HG03108 (cell line): Measurements from ENCODE around the gene BCAT1.
"Not testable (repeated sequence)": the region's sequence is repeated elsewhere in the genome, so short reads cannot be mapped to it uniquely, and the experiment has no call there.

Experiments used
- ATAC-seq: cut with Tn5 transposase; IDR thresholded peaks from one replicate; pipeline ENCODE4 v1.9.1; 2021; ENCODE audit warnings: moderate library complexity; ENCODE audit not compliant: unreplicated experiment

Gene BCAT1

DNA sequence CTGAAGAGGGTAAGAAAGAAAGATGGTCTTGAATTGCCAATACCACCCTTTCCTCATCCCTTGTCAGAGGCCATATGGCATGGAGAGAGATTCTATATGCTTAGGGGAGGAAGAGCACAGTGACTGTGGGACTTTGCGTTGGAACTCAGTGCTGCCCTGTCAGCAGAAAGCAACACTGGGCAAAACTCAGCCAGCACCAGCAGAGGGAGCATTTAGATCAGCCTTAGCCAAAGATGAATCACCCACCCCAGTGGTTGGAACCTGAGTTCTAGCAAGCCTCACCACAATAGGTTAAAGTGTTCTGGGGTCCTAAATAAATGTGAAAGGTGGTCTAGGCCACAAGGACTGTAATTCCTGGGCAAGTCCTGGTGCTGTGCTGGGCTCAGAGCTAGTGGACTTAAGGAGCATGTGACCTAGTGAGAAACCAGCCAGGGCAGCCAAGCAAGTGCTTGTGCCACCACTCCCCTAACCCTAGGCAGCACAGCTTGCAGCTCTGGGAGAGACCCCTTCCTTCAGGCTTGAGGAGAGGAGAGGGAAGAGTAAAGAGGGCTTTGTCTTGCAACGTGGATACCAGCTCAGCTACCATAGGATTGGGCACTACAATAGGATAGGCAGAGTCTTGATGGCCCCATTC is 11.4 kb upstream of the BCAT1 start:
- peak; percentile 58 for ATAC-seq

- ATAC-seq, result not testable (repeated sequence)
Observed at GRCh38 chr12:24956351-24956750, 7.5 kb upstream of the BCAT1 start.

- ATAC-seq, result no peak
Observed at GRCh38 chr12:24955853-24956252, 7.0 kb upstream of the BCAT1 start.

DNA sequence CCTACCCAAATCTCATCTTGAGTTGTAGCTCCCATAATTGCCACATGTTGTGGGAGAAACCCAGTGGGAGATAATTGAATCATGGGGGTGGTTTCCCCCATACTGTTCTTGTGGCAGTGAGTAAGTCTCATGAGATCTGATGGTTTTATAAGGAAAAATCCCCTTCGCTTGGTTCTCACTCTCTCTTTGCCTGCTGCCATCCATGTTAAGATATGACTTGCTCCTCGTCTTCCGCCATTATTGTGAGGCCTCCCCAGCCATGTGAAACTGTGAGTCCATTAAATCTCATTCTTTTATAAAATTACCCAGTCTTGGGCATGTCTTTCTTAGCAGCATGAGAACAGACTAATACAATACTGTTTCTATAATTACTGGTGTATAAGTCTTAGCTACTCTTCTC is 6.5 kb upstream of the BCAT1 start:
- ATAC-seq, result no peak

GRCh38 chr12:24954261-24954660 is 5.4 kb upstream of the BCAT1 start:
- no peak for ATAC-seq

DNA sequence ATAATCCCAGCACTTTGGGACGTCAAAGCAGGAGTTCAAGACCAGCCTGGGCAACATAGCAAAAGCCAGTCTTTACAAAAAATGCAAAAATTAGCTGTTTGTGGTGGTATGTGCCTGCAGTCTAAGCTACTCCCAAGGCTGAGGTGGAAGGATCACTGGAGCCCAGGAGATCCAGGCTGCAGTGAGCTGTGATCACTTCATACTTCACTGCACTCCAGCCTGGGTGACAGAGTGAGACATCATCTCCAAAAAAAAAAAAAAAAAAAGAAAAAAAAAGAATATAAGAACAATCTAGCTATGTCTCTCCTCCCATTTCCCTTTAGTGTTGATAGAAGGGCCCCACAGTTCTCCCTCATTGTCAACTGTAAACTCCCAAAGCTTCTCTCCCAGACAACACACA is 3.5 kb upstream of the BCAT1 start:
- ATAC-seq, result no peak

GRCh38 chr12:24950231-24950834 is 1.4 kb upstream of the BCAT1 start:
- peak; percentile 42 for ATAC-seq

GRCh38 chr12:24948420-24948756 is 513 bp downstream of the BCAT1 start:
- ATAC-seq, result peak; percentile 27

DNA sequence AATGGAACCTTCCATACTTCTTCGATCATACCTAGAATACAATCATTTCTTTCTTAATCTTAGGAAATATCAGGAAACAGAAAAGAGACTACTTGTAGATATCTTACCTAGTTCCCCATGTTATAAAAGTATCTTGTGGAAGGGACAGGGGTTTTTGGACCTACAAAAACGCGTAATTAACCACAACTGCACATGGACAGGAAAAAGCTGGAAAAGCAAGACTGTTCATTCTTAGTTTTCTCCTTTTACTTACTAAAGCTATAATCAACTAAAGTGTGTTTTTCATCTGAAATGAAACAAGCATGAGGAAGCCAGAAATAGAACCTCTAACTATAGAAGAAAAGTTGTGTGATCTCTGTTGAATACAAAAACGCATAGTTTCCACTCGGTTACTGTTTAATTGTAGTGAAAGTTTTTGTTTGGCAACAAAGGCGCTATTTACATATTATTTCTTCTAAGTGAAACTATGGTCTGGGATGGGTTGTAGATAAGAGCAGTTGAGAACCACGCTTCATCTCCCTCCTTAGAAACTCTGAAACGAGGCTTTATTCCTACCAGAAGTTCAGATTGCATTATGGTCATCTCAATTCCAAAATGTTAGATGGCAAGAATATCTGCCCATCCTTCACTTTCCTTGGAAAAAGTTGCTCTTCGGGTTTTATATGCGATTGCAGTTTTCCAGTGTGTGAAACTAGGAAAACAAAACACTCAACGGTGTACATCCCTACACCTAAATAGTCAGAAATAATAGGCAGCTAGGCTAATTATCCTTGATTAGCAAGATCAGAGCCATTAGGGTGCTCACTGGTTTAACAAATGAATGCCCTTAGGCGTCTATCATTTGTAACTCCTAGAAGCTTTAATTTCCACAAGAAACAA is 1.1 kb downstream of the BCAT1 start:
- no peak for ATAC-seq

DNA sequence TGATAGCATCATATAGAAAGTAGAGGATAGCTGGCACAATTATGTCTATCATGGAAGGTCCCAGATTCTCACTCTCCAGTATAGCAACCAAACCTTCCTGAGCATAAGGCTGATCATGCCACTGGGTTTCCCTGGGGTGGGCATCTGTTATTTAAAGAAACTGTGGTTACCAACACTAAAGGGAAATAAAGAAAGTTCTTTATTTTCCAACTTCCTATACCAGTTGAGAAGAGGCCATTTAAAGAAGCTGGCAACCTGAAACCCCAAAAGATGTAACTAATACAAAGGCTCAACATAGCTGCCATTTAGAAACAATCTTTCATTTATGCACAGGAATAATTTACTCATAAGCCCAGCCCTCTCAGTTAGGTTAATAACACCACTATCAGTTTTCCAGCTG is 3.1 kb downstream of the BCAT1 start:
- no peak for ATAC-seq

DNA sequence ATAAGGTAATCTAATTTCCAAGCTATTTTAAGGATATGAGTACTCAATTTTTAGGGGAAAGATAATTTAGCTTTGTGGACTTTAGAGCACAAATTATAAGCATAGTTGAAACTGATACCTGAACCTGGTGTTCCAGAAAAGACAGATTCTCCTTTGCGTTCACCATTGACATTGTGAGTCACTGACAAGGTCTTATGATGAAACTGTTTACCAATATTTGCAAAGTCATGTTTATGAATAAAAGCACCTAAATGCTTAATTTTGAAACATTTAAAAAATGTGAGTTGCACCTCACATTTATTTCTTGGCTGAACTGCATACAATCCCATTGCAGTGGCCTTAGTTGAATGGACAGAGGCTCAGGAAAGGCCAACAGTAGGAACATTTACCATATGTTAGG is 3.9 kb downstream of the BCAT1 start:
- no peak for ATAC-seq

- no peak for ATAC-seq
Observed at GRCh38 chr12:24944601-24944975, 4.3 kb downstream of the BCAT1 start.

- no peak for ATAC-seq
Observed at GRCh38 chr12:24943947-24944600, 4.8 kb downstream of the BCAT1 start.

DNA sequence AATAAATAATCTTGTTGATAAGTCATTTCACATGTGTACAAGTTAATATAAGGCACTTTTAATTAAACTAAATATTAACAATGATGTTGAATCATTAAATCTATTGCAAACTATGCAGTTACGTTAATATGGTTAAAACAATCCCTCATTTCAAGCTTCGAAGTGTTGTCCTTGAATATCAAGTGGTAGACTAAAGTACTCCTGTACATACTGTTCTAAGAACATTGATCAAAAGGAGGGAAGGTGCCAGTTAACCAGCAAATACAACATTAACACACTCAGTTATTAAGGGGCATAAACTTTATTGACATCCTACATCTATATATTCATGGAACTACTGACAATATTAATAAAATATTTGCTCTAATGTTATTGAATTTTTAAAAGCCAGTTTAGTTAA is 8.7 kb downstream of the BCAT1 start:
- ATAC-seq, result no peak

- not testable (repeated sequence) for ATAC-seq
Observed at GRCh38 chr12:24939551-24939950, 9.3 kb downstream of the BCAT1 start.

GRCh38 chr12:24938341-24938740 is 10.6 kb downstream of the BCAT1 start:
- no peak for ATAC-seq

DNA sequence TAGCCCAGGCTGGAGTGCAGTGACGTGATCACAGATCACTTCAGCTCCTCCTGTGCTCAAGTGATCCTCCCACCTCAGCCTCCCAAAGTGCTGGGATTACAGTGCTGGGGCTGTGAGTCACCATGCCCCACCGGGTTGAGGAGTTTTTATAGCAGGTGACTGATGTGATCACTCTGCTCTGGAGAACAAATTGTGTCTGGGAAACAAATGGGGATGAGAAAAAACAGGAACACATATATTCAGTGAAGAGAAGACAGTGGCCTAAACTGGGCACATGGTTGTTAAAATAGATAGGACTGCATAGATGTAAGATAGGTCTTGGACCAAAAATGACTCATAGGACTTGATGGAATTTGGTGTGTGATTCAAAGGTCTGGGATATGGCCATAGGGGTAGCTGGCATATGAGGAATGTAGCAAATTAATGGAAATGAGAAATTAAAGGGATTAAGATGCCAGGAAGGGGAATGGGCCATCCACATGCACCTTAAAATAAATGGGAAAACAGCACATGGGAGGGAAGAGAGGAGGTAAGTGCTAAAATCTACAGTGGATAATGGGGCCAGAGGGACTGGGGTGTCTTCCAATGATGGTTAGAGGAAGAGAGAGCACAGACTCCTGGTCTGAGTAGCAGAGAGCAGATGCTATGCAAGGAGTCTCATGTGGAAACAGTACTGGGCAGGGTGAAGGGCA is 11.2 kb downstream of the BCAT1 start:
- no peak for ATAC-seq

- no peak for ATAC-seq
Observed at GRCh38 chr12:24933694-24934407, 15.1 kb downstream of the BCAT1 start.

- ATAC-seq, result peak; percentile 90
Observed at GRCh38 chr12:24931666-24932405, 17.1 kb downstream of the BCAT1 start.

DNA sequence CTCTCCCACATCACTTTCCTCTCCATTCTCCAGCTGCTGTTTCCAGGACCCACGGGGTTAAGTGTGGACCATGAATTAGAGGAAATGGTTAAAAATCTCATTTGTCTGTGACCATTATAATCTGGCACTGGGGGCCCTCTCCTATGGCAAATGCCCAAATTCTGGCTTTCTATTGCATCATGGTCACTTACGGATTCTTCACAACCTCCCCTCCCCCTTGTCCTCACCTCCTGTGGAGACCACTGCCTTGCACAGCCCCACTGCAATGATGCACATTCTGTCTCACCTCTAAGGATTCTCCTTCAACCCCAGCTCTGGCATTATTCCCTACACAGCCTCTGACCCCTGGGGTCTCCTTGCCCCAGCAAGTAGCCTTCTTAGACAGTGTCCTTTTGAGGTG is 18.9 kb downstream of the BCAT1 start:
- ATAC-seq, result no peak
